Loucy (cell line): ENCODE data around the gene HOXA2.

Experiments used
- EZH2phosphoT487 ChIP-seq: fragments of 200-600 bp; IDR thresholded peaks from 2 replicates; pipeline ENCODE4 v1.6.1; 2018; ENCODE audit warnings: antibody characterized with exemption, mild to moderate bottlenecking, moderate library complexity, borderline replicate concordance
- TF ChIP-seq, protein P1 (sequence below): fragments of 200-600 bp; sonication (generic); conservative IDR thresholded peaks from 2 replicates; pipeline ENCODE4 v1.5.1; 2014; ENCODE audit warnings: mild to moderate bottlenecking, antibody characterized with exemption, low read length

DNA sequence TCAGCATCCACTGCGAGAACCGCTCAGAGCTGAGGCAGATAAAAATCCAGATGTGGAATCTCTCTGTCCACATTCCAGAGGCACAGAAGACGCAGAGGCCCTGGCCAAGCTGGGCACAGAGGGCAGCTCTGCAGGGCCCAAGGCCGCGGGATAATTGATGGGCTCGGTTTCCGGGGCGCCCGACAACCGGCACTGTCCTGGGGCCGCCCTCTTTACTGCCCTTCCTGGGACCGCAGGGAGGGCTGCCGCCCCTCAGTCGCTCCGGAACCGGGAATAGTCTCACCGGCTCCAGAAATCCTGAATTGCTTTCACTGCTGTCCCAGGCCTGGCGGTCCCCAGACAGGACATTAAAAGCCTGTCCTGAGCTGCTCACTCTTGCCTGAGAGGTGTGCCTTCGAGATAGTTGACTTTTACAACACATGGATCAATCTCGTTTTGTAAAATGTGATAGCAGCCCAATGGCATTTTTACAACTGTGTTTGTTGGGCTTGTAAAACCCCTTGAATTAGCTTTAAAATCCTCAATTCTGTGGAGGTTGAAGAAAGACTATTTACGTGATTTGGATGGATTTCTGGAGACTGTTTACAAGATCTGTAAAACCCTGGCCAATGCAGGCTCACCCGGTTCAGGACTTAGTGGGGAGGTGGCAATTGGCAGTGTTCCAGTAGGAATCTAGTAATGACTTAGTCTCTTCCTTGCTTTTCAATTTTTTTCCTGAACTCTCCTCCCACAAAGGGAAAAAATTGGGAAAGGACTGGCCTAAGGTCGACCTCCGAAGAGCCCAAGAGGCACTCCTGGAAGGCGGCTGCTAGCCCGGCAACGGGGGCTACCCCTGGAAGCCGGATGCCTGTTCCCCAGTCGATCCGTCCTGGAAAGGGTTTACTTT lies 46.5 kb upstream of the HOXA2 start:
- TF ChIP-seq, protein P1, sequence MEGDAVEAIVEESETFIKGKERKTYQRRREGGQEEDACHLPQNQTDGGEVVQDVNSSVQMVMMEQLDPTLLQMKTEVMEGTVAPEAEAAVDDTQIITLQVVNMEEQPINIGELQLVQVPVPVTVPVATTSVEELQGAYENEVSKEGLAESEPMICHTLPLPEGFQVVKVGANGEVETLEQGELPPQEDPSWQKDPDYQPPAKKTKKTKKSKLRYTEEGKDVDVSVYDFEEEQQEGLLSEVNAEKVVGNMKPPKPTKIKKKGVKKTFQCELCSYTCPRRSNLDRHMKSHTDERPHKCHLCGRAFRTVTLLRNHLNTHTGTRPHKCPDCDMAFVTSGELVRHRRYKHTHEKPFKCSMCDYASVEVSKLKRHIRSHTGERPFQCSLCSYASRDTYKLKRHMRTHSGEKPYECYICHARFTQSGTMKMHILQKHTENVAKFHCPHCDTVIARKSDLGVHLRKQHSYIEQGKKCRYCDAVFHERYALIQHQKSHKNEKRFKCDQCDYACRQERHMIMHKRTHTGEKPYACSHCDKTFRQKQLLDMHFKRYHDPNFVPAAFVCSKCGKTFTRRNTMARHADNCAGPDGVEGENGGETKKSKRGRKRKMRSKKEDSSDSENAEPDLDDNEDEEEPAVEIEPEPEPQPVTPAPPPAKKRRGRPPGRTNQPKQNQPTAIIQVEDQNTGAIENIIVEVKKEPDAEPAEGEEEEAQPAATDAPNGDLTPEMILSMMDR, result no peak
- TF ChIP-seq EZH2phosphoT487, result no peak
